SK-N-SH (cell line): Measurements from ENCODE around the gene VAMP2. TPM values are rescaled to one million over a fixed set of nuclear protein-coding genes. Genes with fewer than 3 reads are reported as not detected.

Experiments
- CTCF ChIA-PET: fragments of 300-600, 350-600 bp; formaldehyde crosslinking; extraction: SDS; loops from one replicate; lab custom pipeline; 2021; lab: Yijun Ruan, JAX
- POLR2A ChIA-PET: fragments of 350-600 bp; sonication (Branson Sonifier 250); formaldehyde crosslinking; extraction: SDS; loops from one replicate; lab custom pipeline; 2020; ENCODE audit warnings: antibody characterized with exemption, inconsistent platforms; lab: Yijun Ruan, JAX
- DNase-seq: peaks from one replicate; pipeline ENCODE4 v3.0.0; 2012
- H2AFZ ChIP-seq: fragments of 200-600 bp; sonication (generic); 2 replicates; pipeline ENCODE4 v1.8.1; 2016; ENCODE audit warnings: antibody characterized with exemption, mild to moderate bottlenecking, low read depth
- H3F3A ChIP-seq: fragments of 200-600 bp; sonication (generic); replicated peaks from 2 replicates; pipeline ENCODE3; 2016; ENCODE audit warnings: antibody characterized with exemption, mild to moderate bottlenecking; ENCODE audit not compliant: insufficient read depth
- H3K27ac ChIP-seq, 2 experiments: fragments of 200-500 bp in 1 of 2; fragments of 200-600 bp in 1 of 2; sonication (Bioruptor generic) in 1 of 2; sonication (generic), shearing (Covaris generic) in 1 of 2; 2 replicates each; pipeline versions ENCODE4 v1.5.1 to v1.6.1; 2014 to 2016; ENCODE audit warnings: low read depth in 2 of 2, inconsistent platforms in 1 of 2, low read length in 1 of 2, mild to moderate bottlenecking in 1 of 2, mixed read lengths in 1 of 2
- H3K27me3 ChIP-seq: fragments of 200-600 bp; sonication (generic), shearing (Covaris generic); 2 replicates; pipeline ENCODE4 v1.6.1; 2016; ENCODE audit warnings: mixed run types; ENCODE audit not compliant: insufficient read depth
- H3K36me3 ChIP-seq, 2 experiments: fragments of 200-500 bp in 1 of 2; fragments of 200-600 bp in 1 of 2; sonication (Bioruptor generic) in 1 of 2; sonication (generic) in 1 of 2; replicated peaks in 1 of 2; 2 replicates each; pipeline versions ENCODE3 to v1.5.1; 2014 to 2016; ENCODE audit warnings: low read length in 1 of 2, mild to moderate bottlenecking in 1 of 2; ENCODE audit not compliant: insufficient read depth in 2 of 2, control insufficient read depth in 1 of 2
- H3K4me1 ChIP-seq, 2 experiments: fragments of 200-500 bp in 1 of 2; fragments of 200-600 bp in 1 of 2; sonication (Bioruptor generic) in 1 of 2; sonication (generic), shearing (Covaris generic) in 1 of 2; 2 replicates each; pipeline versions ENCODE4 v1.5.1 to v1.6.1; 2014 to 2016; ENCODE audit warnings: low read depth in 1 of 2, low read length in 1 of 2, mixed run types in 1 of 2; ENCODE audit not compliant: insufficient read depth in 2 of 2, control insufficient read depth in 1 of 2
- H3K4me2 ChIP-seq: fragments of 200-600 bp; sonication (generic), shearing (Covaris generic); 2 replicates; pipeline ENCODE4 v1.6.1; 2017; ENCODE audit warnings: mixed run types
- H3K4me3 ChIP-seq, 2 experiments: fragments of 200-500 bp in 1 of 2; fragments of 200-600 bp in 1 of 2; sonication (Bioruptor generic) in 1 of 2; sonication (generic), shearing (Covaris generic) in 1 of 2; 2 replicates each; pipeline versions ENCODE4 v1.5.1 to v1.8.1; 2014 to 2016; ENCODE audit warnings: low read depth in 2 of 2, inconsistent platforms in 1 of 2, low read length in 1 of 2, mild to moderate bottlenecking in 1 of 2, mixed read lengths in 1 of 2, moderate library complexity in 1 of 2
- H3K79me2 ChIP-seq: fragments of 200-600 bp; sonication (generic); 2 replicates; pipeline ENCODE4 v1.8.1; 2017; ENCODE audit warnings: mild to moderate bottlenecking; ENCODE audit not compliant: insufficient read depth
- H3K9ac ChIP-seq: fragments of 200-600 bp; sonication (generic); 2 replicates; pipeline ENCODE4 v1.6.1; 2017; ENCODE audit warnings: mixed run types
- H3K9me2 ChIP-seq: fragments of 200-600 bp; sonication (generic); 2 replicates; pipeline ENCODE4 v1.6.1; 2017; ENCODE audit warnings: mixed run types
- H3K9me3 ChIP-seq: fragments of 200-600 bp; sonication (generic); 2 replicates; pipeline ENCODE4 v1.6.1; 2017; ENCODE audit warnings: mixed run types, mild to moderate bottlenecking, moderate library complexity
- H4K20me1 ChIP-seq: fragments of 200-600 bp; sonication (generic); 2 replicates; pipeline ENCODE4 v1.6.1; 2017; ENCODE audit warnings: mild to moderate bottlenecking, mixed run types; ENCODE audit not compliant: insufficient read depth
- ELF1 ChIP-seq: IDR thresholded peaks from 2 replicates; pipeline ENCODE4 v1.4.0; 2012
- GABPA ChIP-seq: IDR thresholded peaks from 2 replicates; pipeline ENCODE4 v1.4.0; 2012; ENCODE audit warnings: low read depth, mild to moderate bottlenecking
- JUND ChIP-seq: IDR thresholded peaks from 2 replicates; pipeline ENCODE4 v1.4.0; 2012
- MXI1 ChIP-seq: IDR thresholded peaks from 2 replicates; pipeline ENCODE4 v1.6.1; 2012; ENCODE audit warnings: mild to moderate bottlenecking, low read depth, low read length, improper control_type of control experiment
- NRF1 ChIP-seq: IDR thresholded peaks from 2 replicates; pipeline ENCODE4 v1.6.1; 2012; ENCODE audit warnings: low read depth, mild to moderate bottlenecking, low read length
- RCOR1 ChIP-seq: fragments of 150-350 bp; IDR thresholded peaks from 2 replicates; pipeline ENCODE4 v1.6.1; 2017; ENCODE audit warnings: antibody characterized with exemption, low read length
- TEAD4 ChIP-seq: IDR thresholded peaks from 2 replicates; pipeline ENCODE4 v1.4.0; 2012; ENCODE audit warnings: mild to moderate bottlenecking, borderline replicate concordance; ENCODE audit not compliant: insufficient read depth
- USF1 ChIP-seq: IDR thresholded peaks from 2 replicates; pipeline ENCODE4 v1.4.0; 2012; ENCODE audit warnings: low read depth, borderline replicate concordance
- USF2 ChIP-seq: fragments of 150-350 bp; IDR thresholded peaks from 2 replicates; pipeline ENCODE4 v1.6.1; 2017; ENCODE audit warnings: antibody characterized with exemption, low read length, low read depth, borderline replicate concordance
- WGBS: methylation state at CpG from one replicate; pipeline ENCODE4 v1.1.6; 2017; ENCODE audit warnings: low lambda C conversion rate; 5-methylcytosine and 5-hydroxymethylcytosine counted together
- polyA plus RNA-seq, 3 experiments: library from polyadenylated mRNA; depleted of rRNA; stranded (reverse); fragments of >200 nt; gene quantifications; 2 replicates each; pipeline ENCODE4 v1.2.3, GENCODE V29; 2012
- TF ChIP-seq, protein P1 (sequence below): IDR thresholded peaks from 2 replicates; pipeline ENCODE4; 2012
- TF ChIP-seq, protein P2 (sequence below): fragments of 150-350 bp; IDR thresholded peaks from 2 replicates; pipeline ENCODE4 v1.6.1; 2016; ENCODE audit warnings: mild to moderate bottlenecking, low read depth, low read length

Gene VAMP2
- polyA plus RNA-seq, 1 of the 3 experiments (the other 2 are of a cell fraction): 42.0 TPM

DNA sequence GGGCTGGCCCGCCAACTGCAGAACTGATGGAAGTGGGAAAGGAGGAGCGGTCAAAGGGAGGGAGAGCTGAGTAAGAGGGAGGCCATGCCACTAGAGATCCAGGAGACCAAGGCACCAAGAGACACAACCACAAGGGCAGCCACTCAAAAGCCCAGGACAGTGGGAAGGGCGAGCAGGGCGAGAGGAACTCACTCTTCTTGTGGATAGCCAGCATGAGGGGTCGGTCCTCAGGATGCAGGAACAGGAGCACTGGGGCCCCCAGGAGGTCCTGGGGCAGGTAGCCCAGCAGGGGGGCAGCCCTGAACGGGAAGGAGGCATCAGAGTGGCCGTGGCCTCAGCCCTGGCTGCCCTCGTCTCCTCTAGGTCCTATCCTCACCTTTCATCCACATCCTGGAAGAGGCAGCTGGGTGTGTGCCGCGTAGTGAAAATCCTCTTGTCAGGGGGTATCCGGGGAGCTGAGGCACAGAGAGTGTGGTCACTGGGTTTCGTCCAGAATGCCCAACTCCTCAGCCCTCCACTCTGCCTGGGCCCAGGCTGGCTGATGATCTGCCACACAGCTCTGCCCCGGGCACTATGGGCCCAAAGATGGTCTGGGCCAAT lies 14.8 kb downstream of the VAMP2 start:
- Histone ChIP-seq H3K36me3 (peaks cover 14 to 54% of the 10 kb centered on the region in 2 experiments), H3K4me3 (no peak overlapping the region), H3K4me1 (peaks cover 12 to 13% of the 10 kb centered on the region in 2 experiments; a peak in 3 of 4 replicates), H4K20me1 (peaks cover 9% of the 10 kb centered on the region; the same call in 1 of the 2 replicates), H3K9me2 (no peaks in the 10 kb centered on the region), H2AFZ (no peak overlapping the region), H3K79me2 (peaks cover 16% of the 10 kb centered on the region; the same call in 1 of the 2 replicates), H3F3A (peaks cover 8% of the 10 kb centered on the region), H3K9ac (no peak overlapping the region), H3K9me3 (no peaks in the 10 kb centered on the region), H3K27ac (no peak overlapping the region), H3K4me2 (no peak overlapping the region), H3K27me3 (no peaks in the 10 kb centered on the region)
- TF ChIP-seq TEAD4 (no peak), MXI1 (no peak), ELF1 (no peak), USF1 (no peak), RCOR1 (no peak), NRF1 (no peak), USF2 (no peak)
- TF ChIP-seq, protein P1, sequence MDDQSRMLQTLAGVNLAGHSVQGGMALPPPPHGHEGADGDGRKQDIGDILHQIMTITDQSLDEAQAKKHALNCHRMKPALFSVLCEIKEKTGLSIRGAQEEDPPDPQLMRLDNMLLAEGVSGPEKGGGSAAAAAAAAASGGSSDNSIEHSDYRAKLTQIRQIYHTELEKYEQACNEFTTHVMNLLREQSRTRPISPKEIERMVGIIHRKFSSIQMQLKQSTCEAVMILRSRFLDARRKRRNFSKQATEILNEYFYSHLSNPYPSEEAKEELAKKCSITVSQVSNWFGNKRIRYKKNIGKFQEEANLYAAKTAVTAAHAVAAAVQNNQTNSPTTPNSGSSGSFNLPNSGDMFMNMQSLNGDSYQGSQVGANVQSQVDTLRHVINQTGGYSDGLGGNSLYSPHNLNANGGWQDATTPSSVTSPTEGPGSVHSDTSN: no peak
- TF ChIP-seq, protein P2, sequence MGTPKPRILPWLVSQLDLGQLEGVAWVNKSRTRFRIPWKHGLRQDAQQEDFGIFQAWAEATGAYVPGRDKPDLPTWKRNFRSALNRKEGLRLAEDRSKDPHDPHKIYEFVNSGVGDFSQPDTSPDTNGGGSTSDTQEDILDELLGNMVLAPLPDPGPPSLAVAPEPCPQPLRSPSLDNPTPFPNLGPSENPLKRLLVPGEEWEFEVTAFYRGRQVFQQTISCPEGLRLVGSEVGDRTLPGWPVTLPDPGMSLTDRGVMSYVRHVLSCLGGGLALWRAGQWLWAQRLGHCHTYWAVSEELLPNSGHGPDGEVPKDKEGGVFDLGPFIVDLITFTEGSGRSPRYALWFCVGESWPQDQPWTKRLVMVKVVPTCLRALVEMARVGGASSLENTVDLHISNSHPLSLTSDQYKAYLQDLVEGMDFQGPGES: no peak
- ChIA-PET POLR2A (no interaction called here), CTCF (interaction anchor here (0.8 to 1.9 kb wide), 2 partner anchors 9 to 10 kb away, joined by 3 to 12 read pairs; no protein-coding TSS in a partner anchor)
- WGBS: 90% methylated on average over 13 of the region's 13 CpGs
- DNase-seq: no peak

DNA sequence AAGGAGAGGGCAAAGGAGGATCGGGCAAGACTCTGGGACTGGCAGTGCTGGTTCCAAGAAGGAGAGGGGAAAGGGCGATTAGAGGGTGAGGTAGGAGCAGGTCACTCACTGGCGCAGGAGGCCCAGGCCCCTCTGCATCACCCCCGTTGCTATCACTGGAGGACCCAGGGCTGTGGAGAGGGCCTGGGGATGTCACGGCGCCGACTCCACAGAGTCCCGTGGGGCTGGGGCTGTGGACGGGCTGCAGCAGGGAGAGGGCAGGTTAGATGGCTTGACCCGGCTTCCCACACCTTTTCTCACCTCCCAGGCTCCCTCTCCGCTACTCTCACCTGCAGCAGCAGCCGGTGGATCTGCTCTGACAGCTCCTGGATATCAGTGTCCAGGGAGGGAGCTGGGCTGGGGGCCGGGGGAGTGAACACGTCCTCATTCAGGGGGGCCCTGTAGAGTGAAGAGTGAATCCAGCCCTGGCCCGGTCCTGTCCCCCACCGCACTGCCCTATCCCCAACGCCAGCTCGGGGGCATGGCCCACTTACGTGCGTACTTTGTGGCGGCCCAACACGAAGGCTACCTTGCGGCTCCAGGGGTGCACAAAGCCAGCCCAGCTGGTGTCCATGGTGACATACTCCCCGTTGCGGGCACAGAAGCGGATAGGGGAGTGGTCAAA lies 15.5 kb downstream of the VAMP2 start:
- Histone ChIP-seq H3K4me2 (no peak overlapping the region), H3F3A (peaks cover 5% of the 10 kb centered on the region), H3K27ac (no peak overlapping the region), H3K27me3 (no peaks in the 10 kb centered on the region), H3K9me2 (no peaks in the 10 kb centered on the region), H3K36me3 (peaks cover 17 to 59% of the 10 kb centered on the region in 2 experiments), H2AFZ (no peak overlapping the region), H3K9ac (no peak overlapping the region), H3K4me3 (no peak overlapping the region), H3K4me1 (peaks cover 7% of the 10 kb centered on the region in 2 experiments; a peak in 2 of 4 replicates), H3K79me2 (peaks cover 16% of the 10 kb centered on the region; the same call in 1 of the 2 replicates), H4K20me1 (peaks cover 9% of the 10 kb centered on the region; the same call in 1 of the 2 replicates), H3K9me3 (no peaks in the 10 kb centered on the region)
- TF ChIP-seq, protein P1: no peak
- TF ChIP-seq JUND: no peak
- no peak for TF ChIP-seq MXI1
- TF ChIP-seq GABPA: no peak
- CTCF ChIA-PET: interaction anchor here (1.9 kb wide), 1 partner anchor 9 kb away, joined by 12 read pairs; no protein-coding TSS in a partner anchor
- DNase-seq: no peak
- POLR2A ChIA-PET: no interaction called here
- 97% methylated on average over 19 of the region's 26 CpGs for WGBS
